HG02884 (cell line): ENCODE data around the gene HEXIM1.

ENCODE experiments used
- ATAC-seq: cut with Tn5 transposase; IDR thresholded peaks from one replicate; pipeline ENCODE4 v1.9.1; 2021; ENCODE audit warnings: mild to moderate bottlenecking, moderate library complexity; ENCODE audit not compliant: unreplicated experiment

HEXIM1 gene

DNA sequence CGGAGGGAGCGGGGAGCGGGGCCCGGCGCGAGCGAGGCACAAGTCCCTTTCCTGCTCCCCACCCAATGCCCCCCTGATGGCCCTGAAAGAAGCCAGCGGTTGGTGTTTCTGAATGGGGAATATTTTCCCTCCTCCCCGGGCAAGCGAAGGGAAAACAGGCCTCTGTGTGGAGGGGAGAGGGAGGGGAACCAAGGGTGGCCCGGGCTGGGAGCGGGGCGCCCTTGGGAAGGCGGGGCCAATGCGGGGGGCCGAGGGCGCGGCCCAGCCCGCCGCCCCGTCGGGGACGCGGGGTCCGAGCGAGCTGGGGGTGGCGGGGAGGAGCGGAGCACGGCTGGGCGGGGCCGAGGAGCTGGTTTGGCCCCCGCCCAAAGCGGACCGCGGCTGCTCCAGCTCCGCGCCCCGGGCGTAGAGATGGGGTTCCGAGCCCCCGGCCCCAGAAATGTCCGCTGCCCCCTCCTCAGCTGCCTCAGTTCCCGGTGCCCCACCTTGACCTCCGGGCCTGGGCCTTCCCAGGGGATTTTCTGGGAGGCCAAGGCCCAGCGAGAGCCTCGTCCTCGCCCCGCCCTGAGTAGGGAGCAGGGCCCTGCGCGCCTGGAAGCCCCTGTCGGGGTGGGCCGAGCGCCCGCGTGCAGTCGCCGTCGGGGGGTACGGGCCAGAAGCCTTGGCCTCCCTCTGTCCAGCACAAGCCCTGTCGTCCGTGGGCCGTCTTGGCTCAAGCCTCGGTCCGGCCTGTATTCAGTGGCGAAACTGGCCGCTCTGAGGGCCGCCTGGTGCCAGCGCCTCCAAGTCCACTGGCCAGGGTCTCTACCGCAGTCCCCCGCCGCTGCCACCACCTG, 3.9 kb upstream of the HEXIM1 start:
- ATAC-seq, result no peak

DNA sequence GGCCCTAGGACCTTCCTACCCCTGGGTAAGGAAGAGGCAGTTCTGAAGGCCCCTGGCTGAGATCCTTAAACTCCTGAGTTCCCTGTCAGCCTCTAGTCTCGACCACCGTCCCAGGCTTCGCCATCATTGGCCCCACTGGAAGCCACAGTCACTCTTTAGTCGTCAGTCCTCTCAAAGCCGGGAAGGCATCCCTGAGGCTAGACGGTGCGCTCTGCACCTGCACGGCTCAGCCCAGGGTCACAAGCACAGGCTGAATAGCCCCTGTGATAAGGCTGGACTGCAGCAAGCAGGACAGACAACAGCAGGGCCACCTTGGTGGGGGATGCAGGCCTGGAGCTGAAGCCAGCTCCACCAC, 3.3 kb upstream of the HEXIM1 start:
- ATAC-seq, result no peak

DNA sequence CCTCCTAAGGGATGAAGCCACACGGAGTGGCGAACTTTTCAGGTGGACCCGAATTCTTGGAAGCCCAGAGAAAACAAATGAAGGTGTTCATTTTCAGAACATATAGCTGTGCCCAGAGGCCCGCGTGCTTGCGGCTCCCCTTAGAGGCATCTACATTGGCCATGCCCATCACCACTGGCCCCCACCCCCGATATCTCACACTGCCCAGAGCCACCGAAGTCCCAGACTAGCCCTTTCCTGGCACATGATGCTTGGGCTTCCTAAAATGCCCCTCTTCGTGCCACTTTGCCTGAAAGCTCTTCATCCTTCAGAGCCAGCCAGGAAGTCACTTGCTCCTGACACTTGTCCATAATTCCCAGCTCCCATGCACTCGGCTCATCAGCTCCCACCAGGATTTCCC, 2.1 kb upstream of the HEXIM1 start:
- ATAC-seq, result no peak

DNA sequence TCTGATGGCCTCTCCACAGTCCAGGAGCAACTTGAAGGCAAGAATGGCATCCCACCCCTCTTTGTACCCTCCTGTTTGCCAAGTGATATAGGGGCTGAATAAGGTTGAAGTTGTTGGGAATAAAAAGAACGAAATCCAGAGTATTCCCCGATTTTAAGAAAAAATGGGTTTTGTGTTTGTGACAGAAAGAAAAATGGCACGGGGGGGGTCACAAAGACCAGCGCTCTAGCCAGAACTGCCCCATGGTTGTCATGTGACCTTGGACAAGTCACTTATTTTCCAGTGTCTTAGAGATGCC, 1.7 kb upstream of the HEXIM1 start:
- no peak for ATAC-seq

DNA sequence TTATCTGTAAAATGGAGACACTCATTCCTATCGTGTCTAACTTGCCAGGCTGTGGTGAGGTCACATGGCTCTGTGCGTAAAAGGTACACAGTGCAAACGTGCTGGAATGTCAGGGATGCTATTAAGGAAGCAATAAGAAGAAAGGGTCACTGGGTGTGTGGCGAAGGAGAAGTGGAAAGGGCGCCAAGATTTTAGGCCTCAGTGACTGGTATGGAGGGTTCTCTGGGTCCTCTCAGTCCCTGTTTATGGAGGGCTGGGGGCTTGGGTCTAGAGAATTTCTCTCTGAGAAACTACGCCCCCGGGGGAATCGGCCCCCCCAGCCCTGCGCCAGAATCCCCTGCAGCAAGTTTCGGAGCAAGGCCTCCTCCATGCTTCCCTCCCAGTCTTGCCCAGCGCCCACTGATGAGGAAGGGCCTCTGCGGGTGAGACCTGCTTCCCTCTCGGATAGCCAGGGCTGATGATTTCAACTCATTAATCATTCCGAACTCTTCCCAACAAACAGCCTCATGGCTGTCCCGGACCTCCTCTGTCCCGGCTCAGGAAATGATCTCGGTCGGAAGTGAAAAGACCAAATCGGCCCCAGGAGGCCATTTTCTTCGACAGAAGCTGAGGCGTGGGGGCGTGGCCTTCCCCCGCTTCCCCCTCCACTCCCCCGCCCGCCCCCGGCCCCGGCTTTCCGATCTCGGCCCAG, 1.2 kb upstream of the HEXIM1 start:
- no peak for ATAC-seq

DNA sequence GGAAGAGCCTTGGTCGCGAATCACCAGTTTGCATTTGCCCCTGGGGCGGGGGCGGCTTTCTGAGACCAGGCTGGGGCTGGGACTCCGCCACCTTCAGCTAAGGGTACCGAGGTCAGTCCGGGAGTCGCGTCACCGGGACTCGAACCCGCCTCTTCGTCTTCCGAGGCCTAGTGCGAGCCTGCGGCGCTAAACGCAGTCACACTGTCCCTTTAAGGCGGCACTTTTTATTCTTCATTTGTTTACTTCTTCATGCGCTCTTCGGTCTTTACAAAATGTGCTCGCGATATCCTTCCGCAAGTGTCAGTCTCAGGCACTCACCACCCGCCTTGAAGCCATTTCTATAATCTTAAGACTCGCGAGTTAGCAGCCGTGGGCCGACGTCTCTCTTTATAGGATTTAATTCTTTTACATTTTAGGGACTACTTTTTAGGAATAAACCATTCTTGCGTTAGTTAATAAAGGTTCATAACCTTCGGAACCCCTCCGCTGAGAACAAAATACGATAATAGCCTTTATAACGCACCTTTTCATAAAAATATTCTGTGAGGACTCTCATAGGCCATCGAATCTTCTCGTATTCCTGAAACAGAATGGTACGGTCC, 593 bp upstream of the HEXIM1 start:
- no peak for ATAC-seq

DNA sequence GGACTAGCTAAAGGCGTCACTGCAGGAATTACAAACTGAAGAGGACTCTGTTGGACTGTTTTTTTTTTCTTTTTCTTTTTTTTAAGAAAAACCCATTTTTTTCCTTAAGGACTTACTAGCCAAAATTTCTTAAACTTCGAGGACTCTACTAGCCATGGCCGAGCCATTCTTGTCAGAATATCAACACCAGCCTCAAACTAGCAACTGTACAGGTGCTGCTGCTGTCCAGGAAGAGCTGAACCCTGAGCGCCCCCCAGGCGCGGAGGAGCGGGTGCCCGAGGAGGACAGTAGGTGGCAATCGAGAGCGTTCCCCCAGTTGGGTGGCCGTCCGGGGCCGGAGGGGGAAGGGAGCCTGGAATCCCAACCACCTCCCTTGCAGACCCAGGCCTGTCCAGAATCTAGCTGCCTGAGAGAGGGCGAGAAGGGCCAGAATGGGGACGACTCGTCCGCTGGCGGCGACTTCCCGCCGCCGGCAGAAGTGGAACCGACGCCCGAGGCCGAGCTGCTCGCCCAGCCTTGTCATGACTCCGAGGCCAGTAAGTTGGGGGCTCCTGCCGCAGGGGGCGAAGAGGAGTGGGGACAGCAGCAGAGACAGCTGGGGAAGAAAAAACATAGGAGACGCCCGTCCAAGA, 878 bp downstream of the HEXIM1 start:
- no peak for ATAC-seq

DNA sequence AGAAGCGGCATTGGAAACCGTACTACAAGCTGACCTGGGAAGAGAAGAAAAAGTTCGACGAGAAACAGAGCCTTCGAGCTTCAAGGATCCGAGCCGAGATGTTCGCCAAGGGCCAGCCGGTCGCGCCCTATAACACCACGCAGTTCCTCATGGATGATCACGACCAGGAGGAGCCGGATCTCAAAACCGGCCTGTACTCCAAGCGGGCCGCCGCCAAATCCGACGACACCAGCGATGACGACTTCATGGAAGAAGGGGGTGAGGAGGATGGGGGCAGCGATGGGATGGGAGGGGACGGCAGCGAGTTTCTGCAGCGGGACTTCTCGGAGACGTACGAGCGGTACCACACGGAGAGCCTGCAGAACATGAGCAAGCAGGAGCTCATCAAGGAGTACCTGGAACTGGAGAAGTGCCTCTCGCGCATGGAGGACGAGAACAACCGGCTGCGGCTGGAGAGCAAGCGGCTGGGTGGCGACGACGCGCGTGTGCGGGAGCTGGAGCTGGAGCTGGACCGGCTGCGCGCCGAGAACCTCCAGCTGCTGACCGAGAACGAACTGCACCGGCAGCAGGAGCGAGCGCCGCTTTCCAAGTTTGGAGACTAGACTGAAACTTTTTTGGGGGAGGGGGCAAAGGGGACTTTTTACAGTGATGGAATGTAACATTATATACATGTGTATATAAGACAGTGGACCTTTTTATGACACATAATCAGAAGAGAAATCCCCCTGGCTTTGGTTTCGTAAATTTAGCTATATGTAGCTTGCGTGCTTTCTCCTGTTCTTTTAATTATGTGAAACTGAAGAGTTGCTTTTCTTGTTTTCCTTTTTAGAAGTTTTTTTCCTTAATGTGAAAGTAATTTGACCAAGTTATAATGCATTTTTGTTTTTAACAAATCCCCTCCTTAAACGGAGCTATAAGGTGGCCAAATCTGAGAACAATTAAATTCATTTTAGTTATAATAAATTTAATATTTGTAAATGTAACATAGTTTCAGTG, 1.7 kb downstream of the HEXIM1 start:
- no peak for ATAC-seq

DNA sequence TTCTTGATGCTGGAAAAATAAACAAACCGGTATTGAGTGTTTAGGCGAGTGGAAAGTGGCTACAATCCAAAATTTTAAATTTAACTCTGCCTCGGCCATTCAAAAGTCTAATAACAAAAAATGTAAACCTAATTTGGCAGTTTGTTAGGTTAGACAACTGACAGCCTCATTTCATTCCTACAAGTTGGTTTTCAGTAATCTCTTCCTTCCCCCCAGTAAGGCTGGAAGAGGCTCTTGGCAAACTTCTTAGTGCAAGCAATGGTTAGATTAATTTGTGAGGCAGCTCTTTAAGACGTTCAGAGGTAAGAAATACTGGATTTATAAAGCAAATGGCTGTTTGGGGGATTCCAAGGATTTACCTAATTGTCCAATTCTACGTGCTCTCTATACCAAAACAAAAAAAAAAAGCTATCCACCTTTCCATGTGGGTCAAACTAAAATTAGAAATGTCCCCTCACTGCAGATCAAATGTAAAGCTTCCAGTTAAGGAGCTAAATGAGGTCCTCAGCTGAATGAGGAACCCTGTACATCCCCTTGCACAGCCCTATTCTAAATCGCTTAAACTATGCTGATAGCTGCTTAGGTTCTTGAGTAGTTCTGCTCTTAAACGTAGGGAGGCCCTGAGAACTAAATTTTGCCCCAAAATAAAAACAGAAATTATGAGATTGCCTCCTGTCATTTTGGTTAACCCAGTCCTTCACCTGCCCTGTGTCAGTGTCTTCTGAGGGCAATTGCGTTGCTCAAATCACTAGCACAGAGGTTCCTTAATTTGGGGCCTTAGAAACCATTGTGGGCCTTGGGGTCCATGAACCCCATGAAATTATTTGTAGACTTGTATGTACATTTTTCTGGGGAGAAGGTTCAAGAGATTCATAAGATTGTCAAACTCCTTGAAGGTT, 2.9 kb downstream of the HEXIM1 start:
- ATAC-seq, result no peak

DNA sequence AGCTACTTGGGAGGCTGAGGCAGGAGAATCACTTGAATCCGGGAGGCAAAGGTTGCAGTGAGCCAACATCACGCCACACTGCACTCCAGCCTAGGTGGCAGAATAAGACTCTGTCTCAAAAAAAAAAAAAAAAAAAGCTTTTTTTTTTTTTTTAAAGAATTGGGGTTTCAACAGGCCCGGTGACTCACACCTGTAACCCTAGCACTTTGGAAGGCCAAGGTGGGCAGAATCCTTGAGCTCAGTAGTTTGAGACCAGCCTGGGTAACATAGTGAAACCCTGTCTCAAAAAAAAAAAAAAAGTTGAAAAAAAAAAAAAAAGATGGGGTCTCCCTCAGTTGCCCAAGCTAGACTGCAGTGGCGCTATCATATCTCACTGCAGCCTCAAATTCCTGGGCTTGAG, 6.8 kb downstream of the HEXIM1 start:
- no peak for ATAC-seq

DNA sequence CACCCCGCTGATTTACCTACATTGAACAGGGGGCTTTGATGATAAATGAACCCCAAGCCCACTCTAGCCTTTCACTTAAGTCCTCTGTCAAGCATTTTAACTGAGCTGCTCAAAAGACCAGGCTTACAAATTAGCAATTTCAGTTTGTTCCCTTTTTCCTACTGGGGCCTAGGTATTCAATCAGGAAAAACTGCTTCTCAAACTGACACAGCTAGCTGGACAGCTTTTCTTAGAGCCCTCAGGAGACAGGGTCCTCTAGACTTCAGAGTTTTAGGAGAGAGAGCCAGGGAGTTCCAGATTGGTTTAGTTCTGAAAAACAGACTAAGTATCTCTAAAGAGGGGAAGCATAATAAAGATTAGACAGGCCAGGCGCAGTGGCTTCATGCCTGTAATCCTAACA, 7.2 kb downstream of the HEXIM1 start:
- no peak for ATAC-seq

DNA sequence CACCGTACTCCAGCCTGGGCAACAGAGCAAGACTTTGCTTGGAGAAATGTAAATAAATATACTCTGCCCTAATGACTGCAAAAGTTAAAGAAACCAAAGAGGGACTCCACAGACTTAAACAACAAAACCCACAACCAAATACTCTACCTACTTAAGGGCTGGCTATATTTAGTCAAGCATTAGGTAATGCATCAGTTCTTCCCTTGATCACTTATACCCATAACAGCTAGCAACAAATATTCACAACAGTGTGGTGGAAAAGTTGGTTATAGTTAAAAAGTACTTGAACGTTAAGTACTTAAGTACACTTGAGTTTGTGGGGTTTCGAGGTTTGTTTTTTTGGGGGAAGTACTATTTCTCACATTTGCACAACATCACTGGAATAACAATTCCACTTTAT, 8.0 kb downstream of the HEXIM1 start:
- ATAC-seq, result no peak

DNA sequence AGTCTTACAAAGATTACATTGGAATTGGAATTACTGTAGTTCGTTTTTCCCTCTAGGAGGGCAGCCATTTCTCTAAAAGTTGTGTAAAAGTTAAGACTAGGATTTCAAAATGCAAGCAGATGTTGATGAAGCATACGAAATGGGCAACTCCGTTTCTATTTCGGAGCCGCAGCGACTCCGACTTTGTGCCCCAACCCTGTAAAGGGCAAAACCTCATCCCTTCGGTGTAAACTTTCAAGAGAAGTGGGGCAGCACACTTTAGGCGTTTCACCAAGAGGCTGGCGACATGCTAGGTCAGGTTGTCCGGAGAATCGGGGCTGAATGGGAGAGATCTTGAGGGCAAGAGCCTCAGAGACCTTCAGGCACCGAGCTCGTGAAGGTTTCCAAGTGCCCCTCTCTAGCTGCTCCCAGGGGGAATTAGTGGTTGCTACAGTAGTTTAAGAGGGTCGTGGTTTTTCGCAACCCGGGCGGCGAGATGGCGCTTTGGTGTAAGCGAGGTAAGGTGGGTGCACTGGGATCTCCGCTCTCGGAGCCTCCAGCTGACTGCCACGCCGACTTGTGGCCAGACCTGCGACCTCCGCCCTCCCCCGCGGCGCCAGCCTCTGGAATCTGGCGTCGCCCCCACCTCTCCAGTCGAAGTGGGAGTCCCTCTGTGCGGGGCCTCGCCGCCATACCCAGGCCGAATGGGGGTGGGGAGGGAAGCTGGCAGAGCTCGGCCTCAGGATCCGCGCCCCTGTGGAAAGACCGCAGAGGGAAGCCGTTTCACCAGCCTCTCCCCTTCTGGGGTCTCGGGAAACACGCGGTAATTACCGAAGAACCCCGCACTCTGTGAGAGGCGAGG, 12.4 kb downstream of the HEXIM1 start:
- peak; percentile 12 for ATAC-seq

DNA sequence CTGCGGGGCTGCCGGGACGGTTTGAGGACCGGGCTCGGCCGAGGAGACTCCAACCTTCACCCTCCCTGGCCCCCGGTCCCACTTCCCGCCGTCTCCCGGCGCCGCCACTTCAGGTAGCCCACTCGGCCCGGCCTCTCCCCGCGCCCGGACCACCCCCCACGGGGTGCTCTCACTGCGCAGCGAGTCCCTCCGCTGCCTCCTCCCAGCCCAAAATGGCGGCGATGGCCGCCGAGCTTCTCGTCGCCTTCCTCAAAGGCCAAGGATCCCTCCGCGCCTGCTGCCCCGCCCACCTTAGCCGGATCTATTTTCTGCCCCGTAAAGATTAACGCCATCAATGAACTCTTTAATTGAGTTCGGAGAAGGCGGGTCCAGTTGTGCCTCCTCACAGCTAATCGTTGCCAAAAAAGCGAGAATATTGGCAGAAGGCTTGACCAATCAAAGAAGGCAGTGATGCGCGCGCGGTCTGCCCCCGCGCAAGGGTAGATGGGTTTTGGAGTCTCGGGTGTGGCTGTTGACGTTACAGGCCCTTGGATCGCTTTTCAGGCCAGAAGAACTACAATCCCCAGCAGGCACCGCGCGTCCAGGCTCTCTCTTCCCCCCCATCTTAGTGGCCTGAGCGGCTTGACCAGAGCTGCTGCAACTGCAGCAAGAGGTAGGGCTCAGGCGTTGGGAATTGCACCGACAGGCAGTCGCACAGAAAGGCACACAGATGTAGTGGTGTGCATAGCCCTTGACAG, 13.2 kb downstream of the HEXIM1 start, which contains the start of gene HEXIM2:
HEXIM2 (plus strand) TSS at position 588 of the 737 bp plus-strand sequence. CDS start 919 bp downstream, outside the sequence.
- peak; percentile 89 for ATAC-seq

DNA sequence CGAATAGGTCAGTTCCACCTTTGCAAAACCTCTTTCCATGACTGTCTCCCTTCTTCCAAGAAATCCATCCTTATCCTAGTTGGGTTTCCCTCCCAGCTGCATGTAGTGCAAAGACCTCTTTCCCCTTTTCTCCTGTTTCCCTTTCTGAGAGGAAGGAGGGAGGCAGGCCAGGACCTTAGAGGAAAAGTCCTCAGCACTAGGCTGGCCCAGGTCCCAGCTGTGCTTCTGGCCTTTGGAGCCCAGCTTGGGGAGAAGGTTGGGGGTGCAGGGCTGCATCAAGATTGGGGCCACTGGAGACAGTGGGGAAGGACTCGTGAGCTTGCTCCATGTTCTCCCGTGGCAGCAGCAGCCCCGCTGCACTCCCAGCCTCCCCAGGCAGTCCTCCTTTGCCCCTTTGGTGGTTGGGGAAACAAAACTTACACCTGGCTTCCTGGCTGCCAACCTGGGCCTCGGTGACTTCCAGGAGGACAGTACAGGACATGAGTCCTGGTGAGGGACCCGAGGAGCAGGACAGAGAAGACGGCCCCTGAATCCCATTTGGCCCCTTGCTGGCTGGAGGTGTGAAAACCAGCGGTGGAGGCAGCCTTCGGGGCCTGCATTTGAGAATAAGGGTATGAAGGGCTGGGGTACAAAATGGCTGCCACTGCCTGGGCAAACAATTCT, 13.9 kb downstream of the HEXIM1 start:
- ATAC-seq, result no peak

DNA sequence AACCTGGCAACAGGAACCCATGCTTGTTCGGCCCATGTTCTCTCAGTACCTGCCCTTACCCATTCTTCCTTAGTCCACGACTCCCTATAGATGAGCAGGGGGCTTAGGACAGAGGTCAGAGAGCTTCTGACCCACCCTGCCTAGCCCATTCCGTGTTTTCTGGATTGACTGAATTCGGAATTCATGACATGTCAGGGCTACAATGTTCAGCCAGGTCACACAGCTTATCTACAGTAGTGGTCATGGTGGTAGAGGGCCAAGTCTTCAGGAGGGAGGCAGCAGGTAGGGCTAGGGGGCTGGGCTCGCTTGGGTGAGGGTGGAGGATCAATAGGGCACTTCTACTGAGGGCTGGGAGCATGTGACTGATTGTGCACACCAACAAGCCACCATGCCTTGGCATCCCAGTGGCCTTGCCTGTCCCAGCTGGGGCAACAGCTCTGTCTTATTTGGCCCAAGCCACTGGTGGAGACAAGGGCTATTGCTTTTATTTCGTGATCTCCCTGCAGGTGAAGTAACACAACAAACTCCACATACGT, 16.5 kb downstream of the HEXIM1 start:
- ATAC-seq, result no peak
